Hypothalamus (tissue), 51 donors: Measurements from ENCODE around the gene CYBRD1.
A peak's percentile ranks its signal among the peaks of the same experiment; 100 is the strongest.
"Not testable (repeated sequence)": the region's sequence is repeated elsewhere in the genome, so short reads cannot be mapped to it uniquely, and the experiment has no call there.

Experiments
- DNase-seq, 51 donors: peaks; one replicate each; lab custom pipeline; 2025; lab: John Stamatoyannopoulos, UW

The CYBRD1 gene, protein sequence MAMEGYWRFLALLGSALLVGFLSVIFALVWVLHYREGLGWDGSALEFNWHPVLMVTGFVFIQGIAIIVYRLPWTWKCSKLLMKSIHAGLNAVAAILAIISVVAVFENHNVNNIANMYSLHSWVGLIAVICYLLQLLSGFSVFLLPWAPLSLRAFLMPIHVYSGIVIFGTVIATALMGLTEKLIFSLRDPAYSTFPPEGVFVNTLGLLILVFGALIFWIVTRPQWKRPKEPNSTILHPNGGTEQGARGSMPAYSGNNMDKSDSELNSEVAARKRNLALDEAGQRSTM

DNA sequence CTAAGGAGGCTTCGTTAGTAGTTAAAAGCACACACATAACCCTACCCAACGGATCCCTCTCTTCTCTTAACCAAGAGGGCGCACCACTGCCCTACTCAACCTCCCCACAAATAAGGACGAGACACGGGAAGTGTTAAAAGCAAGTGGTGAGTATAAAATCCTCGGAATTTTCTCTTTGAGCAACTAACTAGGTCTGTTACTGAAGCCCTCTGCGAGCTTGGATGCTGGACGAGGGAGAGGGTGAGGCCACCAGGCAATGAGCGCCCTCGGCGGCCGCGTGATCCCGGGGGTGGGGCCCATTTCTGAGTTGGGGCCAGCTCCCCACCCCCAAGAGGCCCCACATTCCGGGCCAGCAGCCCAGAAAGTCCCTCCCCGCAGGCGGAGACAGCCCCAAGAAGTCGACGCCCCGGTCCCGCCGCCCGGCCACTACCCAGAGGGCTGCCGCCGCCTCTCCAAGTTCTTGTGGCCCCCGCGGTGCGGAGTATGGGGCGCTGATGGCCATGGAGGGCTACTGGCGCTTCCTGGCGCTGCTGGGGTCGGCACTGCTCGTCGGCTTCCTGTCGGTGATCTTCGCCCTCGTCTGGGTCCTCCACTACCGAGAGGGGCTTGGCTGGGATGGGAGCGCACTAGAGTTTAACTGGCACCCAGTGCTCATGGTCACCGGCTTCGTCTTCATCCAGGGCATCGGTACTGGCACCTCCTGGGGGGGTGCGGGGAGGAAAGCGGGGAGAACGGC lies at the start of gene CYBRD1:
Gene CYBRD1 (plus strand): TSS at position 423 of the 736 bp plus-strand sequence. CDS start 72 bp downstream, at position 495.
- DNase-seq = peak; percentile 24 to 95 (median 81)

DNA sequence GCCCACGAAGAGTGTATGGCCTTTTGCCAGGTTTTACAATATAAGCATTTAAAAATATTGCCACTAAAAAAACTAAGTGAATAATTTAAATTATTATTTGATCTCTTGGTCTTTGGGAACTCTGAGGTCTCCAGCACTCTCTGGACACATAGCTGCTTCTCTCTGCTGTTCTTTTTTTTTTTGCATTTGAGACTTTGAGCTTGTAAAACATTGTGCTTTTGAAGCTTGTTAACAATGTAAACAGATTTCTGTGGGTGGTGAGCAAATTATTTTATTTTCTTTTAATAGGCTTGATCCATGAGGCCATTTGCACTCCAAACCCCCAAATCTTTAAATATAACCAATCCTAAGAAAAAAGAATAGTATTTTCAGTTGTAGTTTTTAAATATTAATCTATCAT lies 46.3 kb upstream of the CYBRD1 start:
- no peak for DNase-seq

DNA sequence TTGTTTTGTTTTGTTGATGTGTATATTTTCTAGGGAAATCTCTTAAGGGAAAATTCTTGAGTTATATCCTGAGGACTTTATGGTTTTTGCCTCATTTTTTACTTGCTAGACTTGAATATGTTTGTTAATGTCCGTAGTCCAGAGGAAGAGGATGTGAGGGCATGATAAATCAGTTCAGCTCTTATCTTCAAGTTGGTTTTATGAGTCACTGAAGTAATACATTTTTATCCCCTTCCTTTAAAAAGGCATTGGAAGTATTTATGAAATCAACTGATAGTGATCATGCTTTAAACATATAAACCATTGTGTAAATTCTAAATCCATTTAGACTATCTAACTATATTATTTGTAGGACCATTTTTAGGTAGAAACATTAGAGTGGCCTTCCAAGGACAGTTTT lies 43.9 kb upstream of the CYBRD1 start:
- DNase-seq = no peak

DNA sequence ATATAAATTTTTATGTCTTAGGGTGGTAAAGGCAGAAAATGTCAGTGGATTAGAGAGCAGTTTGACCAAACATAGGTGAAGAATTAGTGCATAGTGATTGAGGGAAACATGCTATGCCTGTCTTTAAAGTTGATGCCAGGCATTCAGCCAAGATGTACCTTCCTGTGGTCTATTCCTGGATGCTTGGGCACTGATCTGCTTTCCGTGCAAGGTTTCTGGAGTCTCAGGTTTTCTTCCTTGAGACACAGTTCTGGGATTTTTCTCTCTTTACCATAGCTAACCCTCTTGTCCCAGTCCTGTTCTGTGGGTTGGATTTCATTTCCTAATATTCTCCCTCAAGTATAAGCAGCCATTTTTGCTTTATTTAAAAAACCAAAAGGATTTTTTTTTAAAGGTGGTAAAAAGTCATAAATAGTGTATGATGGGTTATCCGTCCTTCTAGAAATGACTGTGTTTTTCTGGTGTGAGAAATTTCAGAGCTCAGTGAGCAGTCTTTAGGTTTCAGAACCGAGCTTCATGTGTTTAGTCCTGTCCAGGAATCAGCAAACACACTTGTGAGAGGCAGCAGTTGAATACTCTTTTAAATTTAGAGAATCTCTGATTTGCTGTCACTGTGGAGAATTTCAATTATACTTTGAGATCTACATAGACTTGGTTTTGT lies 43.0 kb upstream of the CYBRD1 start:
- no peak for DNase-seq

DNA sequence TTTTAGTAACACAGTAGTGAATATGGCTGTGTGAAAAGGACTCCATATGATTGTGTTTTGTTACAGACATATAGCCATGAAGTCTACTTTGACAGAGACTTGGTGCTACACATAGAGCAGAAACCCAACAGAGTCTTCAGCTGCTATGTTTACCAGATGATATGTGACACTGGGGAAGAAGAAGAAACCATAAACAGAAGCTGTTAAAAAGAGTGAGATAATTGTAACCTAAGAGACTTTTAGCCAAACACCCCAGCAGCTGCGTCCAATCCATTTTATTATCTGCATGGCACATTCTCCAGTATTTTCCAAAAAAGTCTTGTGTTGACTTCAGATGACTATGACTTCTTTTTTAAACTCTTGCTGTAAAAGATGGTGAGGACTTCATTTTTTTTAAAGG lies 41.4 kb upstream of the CYBRD1 start:
- DNase-seq = no peak

DNA sequence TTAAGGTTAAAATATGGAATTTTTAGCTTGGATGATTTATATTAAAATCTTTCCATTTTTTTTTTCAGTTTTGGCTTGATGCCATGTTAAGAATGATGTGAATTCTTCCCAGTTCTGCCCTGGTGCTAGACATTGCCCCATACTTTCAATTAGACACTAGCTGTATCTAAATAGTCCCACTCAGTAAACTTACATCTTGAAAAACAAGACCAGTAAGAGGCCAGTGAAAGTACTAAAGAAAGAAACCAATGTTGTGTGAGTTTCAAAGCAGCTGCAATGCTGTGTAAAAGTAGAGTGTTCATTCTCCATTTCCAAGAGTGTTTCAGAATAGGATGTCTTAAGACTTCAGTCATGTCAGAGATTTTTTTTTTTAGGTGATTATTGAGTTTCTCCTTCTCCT lies 40.0 kb upstream of the CYBRD1 start:
- no peak for DNase-seq

DNA sequence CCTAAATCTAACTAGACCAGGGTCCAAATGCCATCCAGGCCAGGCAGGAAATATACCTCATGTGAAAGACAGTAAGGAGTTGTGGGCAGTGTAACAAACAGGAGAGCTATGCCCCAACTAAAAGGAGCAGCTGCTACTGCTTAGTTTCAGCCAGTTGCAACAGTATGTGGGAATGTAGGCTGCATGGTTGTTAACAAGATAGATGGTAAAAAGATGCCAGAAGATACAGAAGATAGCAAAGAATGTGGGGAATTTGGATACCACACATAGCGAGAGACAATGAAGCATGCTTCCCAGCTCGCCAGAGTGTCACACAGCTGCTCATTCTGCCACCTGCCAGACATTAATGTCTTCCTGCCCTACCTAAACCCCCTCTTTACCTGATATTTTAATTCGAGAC lies 39.4 kb upstream of the CYBRD1 start:
- DNase-seq = no peak

DNA sequence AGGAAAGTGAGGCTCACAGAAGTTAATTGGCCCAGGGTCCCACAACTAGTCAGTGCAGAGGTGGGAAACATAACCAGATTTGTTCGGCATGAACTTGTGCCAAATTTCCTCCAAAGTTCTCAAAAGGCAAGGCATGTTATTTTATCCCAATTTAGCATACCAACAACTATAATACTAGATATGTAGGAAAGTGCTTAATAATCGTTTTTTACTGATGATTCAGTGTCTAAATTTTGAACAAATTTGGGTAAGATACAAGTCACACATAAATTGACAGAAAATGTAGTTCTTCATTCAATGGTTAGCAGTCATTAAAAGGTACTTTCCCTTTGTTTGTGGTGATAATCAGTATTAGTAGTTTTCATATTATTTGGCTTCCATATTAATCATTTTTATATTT lies 38.5 kb upstream of the CYBRD1 start:
- no peak for DNase-seq

DNA sequence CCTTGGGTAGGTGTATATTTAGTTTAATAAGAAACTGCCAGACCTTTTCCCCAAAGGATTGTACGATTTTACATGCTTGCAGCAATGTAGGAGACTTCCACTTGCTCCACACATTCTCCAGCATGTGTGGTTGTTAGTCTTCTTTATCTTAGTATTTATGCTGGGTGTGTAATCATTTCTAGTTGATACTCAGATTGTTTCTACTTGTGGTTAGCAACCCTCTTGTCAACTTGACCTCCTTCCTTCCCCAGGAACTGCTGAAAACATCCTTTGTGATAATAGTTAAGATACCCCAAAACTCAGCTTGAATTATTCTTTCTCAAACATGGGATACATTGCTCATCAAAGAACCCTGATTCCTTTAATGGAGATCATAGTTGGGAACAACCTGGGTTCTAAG lies 37.2 kb upstream of the CYBRD1 start:
- DNase-seq = no peak

DNA sequence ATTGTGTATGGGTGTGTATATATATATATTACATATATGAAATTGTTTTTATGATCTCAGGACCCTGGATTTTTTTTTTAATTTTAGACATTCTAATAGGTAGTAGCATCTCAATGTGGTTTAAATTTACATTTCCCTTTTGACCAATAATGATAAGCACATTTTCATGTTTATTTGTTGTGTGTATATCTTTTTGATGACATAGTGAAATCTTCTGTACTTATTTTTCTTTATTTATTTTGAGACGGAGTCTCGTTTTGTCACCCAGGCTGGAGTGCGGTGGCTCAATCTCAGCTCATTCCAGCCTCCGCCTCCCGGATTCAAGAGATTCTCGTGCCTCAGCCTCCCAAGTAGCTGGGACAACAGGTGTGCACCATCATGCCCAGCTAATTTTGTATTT lies 35.1 kb upstream of the CYBRD1 start:
- DNase-seq = no peak

DNA sequence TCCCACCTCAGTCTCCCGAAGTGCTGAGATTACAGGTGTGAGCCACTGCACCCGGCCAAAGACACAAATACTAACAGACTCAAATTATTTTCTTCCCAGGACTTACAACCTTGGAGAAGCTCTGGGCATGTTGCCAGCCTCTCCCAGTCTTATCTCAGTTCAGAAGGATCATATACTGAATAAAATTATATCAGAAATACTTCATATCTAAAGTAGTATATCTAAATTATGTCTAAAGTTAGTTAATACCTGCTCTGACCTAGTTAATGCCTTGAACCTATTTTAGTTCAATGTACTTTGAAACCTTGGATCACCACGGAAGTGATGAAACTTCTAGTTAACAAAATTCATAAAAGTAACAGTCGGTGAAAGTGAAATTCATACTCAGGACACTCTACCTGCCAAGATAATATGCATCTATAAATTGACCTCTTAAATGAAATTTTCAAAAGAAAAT lies 34.4 kb upstream of the CYBRD1 start:
- no peak for DNase-seq

DNA sequence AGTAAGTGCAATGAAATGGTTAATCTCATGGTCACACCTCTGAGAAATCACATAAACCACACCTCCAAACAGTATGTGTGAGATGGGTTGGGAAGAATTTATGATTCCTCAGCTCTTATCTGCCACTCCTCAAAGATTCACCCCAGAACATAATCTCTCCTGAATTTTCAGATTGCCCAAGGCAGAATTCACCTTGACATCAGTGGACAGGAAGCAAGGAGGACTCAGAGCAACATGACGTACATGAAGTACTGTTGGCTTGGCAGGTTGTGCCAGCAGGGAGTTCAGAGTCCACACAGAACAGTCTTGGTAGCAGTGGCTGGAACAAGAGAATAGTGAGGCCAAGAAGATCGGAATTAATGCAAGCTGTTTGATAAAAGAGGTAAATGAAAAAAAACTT lies 31.7 kb upstream of the CYBRD1 start:
- DNase-seq = no peak

DNA sequence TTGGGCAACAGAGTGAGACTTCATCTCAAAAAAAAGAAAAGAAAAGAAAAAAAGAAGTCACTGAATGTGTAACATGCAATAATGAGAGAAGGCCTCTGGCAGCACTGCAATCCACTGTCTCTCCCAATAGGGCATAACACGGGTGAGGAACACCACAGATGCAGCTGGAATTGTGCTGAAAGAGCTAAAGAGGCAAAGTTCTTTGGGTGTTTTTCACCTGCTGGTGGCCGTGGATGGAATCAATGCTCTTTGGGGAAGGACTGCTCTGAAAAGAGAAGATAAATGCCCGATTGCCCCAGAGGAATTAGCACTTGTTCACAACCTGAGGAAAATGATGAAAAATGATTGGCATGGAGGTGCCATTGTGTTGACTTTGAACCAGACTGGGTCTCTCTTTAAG lies 31.0 kb upstream of the CYBRD1 start:
- DNase-seq = no peak

DNA sequence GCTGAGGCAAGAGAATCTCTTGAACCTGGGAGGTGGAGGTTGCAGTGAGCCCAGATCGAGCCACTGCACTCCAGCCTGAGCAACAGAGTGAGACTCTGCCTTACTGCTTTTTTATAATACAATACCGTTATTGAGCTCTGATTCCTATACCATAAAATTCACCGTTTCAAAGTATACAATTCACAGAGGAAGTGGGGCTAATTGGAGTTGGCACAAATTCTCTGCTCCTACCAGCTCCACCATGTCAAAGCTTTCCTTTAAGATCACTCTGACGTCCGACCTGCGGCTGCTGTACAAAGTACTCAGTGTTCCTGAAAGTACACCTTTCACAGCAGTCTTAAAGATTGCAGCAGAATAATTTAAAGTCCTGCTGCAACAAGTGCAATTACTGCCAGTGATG lies 29.6 kb upstream of the CYBRD1 start:
- DNase-seq = no peak

DNA sequence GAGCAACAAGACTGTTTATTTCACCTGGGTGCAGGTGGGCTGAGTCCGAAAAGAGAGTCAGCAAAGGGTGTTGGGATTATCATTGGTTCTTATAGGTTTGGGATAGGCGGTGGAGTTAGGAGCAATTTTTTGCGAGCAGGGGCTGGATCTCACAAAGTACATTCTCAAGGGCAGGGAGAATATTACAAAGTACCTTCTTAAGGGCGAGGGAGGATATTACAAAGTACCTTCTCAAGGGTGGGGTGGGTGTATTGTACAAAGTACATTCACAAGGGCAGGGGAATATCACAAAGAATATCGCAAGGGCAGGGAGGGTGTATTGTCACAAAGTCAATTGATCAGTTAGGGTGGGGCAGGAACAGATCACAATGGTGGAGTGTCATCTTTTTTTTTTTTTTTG lies 24.6 kb upstream of the CYBRD1 start:
- not testable (repeated sequence) for DNase-seq

DNA sequence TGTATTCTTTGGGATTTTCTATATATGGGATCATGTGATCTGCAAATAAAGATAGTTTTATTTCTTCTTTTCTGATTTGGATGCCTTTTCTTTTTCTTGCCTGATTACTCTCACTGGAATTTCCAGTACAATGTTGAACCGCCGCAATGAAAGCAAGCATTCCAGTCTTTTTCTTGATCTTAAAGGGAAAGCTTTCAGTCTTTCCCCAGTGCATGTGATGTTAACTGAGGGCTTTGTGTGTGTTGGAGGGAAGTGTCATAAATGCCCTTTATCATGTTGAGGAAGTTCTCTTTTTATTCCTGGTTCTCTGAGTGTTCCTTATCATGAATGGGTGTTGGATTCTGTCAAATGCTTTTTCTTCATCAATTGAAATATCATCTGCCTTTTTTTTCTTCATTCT lies 16.9 kb upstream of the CYBRD1 start:
- no peak for DNase-seq

DNA sequence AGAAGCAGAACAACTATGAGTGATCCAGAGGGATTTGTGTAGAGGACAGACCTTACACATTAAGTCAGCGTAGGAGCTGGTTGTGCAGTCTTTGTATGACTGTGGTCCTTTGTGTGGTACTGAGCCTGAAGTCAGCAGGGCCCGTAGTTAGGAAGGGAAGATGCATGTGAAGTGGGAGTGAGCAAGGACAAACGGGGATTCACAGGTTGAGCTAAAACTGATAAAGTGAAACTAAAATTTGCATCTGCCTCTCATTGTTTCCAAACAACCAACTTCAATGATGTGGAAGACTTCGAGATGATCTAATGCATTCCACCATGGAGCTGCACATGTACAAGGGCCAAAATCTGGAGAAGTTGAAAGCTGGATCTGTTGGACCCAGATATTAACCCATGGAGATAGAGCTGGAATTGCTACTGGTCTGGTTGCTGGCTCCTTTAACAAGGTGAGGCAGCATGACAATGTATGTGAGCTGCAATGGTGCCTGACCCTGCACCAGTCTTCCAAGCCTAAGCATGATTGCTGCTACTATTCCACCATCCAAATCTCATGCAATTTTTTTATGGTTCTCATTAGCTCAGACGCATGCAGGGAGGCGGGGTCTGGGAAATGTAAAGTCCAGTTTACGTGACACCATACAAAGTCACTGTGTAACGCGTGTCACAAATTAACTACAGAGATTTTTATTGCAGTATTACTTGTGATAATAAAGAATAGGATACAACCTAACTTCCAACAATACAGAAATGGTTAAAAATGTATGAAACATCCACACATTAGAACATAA lies 12.1 kb upstream of the CYBRD1 start:
- no peak for DNase-seq

DNA sequence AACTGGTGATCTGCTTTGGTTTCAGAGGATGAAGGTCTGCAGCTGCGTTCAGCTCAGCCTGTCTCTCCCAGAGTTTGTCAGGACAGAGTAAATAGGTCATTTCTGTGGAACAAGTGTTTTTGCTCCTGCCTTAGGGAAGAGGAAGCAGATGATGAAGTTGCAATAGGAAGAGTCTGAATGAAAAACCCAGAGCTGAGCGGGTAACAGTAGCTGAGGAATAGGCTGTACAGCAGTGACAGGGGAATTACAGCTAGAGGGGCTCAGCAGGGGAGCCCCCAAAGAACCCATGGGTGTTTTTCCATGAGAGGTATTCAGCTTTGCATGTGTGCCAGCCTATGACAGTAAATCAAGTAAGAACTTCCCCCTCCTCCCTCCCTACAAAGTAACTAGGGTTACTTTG lies 10.3 kb upstream of the CYBRD1 start:
- no peak for DNase-seq

DNA sequence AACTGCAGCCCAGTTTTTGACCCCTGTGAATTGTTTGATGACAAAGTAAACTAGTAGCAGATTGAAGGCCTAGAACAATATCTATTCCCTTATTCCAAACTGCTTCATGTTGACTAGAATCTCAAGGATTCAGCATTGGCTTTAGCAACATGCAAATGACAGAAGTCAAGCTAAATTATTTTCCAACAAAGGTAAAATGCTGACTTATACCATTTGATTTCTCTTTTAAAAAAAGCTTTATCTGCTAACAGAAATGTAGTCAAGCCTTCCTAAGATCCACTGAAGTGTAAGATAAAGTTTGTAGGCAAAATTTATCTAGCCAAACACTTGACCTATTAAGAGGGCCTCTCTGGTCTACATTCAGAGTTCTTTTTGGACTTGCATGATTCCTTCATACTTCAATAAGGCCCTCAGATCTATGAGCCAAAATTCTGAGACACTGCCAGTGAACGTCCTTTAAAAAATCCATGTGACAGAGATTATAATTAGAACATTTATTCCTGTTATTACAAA lies 9.5 kb upstream of the CYBRD1 start:
- DNase-seq = no peak

DNA sequence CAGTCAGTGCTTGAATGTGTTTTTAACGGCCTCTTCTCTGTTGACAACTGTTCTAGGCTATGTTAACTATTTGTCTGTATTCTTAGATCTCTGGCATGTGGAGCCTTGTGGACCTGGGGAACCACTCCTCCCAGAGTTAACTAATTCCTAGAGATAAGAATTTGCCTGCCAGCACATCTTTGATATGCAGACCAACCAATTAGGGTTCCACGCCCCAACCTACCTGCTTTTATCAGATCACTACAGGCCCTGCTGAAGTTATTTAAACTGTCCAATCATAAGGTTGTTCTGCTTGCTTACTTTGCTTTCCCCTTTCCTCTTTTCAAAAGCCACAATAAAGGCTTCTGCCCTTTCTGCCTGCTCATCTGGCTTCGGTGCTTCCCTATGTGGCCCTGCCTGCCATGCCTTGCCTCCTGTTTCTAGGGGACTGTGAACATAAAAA lies 8.5 kb upstream of the CYBRD1 start:
- DNase-seq = peak in 1 of 51 donors; percentile 0
